ENCODE data around the gene GNB5.
A peak's percentile ranks its signal among the peaks of the same experiment; 100 is the strongest.
"Not testable (repeated sequence)": the region's sequence is repeated elsewhere in the genome, so short reads cannot be mapped to it uniquely, and the experiment has no call there.

GNB5 gene

DNA sequence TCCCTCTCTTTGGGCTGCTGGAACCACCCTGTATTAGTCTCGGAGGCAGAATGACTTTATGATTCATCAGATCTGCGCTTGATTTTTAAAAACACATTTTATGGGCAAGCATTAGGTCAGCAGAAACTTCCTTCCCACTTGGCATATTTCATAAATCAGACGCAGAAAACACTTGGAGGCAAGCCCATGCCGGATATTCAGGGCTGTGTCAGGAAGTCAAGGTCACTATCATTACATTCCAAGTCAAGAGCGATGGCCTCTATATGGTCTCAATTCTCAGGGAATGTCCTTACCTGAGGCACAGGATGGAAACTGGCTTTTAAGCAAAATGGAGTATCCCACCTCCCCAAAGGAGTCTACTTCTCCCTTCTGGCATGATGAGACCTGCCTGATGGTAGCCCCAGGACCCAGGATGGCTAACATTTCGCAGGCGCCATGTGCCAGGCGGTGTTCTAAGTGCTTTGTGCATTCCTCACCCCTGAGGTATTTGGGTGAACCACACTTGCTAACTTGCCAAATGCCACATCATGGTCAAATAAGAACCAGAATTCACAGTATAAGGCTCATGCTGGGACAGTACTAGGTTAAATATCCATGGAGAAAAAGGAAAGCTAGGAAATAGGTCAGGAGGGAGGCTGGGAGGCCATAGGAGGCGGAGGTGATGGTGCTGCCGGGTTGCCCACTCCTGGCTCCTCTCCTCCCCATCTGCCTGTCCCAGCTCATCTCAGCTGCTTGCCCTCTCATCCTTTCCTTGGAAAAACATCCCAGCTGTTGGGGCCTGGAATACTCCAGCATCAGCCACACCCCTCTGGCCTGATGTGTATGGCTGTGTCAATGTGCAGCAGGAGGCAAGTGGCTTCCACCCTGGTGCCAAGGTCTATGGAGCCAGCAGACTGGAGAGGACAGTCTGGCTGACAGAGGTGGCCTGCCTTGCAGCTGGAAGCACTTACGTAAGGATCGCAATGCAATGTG, 97.4 kb downstream of the GNB5 start:
- DNase-seq (ENCODE audit: low spot score) = no peak

DNA sequence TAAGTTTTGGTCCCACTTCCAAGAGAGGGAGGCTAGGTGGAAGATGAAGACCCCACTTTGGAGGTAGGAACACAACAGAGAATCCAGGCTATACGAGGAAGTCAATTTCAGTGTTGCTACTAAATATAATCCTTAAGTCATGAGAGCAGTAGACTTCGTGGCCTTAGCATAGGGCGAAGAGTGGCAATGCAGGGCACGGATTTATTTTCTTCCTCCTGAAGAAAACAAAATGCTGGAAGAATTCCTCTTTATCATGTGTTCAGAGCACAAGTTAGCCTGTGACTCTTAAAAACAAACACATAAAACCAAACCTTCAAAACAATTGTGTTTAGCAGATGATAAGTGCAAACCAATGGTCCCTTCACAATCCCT, 98.0 kb downstream of the GNB5 start:
- no peak for DNase-seq (ENCODE audit: low spot score)

DNA sequence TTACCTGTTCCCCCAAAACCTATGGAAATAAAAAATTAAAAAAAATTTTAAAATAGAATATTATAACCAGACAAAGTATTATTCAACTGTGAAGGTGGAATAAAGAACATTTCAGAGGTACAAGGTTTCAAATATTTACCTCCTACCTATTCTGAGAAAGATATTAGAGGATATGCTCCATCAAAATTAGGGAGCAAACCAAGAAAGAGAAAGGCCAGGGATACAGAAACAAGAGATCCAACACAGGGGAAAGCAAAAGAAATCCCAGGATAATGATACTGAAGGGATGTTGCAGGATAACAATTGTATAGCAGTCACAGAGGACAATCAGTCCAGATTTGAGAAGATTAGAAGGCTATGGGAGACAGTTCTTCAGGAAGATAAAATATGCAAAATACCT, 101.0 kb downstream of the GNB5 start:
- DNase-seq (ENCODE audit: low spot score) = no peak

DNA sequence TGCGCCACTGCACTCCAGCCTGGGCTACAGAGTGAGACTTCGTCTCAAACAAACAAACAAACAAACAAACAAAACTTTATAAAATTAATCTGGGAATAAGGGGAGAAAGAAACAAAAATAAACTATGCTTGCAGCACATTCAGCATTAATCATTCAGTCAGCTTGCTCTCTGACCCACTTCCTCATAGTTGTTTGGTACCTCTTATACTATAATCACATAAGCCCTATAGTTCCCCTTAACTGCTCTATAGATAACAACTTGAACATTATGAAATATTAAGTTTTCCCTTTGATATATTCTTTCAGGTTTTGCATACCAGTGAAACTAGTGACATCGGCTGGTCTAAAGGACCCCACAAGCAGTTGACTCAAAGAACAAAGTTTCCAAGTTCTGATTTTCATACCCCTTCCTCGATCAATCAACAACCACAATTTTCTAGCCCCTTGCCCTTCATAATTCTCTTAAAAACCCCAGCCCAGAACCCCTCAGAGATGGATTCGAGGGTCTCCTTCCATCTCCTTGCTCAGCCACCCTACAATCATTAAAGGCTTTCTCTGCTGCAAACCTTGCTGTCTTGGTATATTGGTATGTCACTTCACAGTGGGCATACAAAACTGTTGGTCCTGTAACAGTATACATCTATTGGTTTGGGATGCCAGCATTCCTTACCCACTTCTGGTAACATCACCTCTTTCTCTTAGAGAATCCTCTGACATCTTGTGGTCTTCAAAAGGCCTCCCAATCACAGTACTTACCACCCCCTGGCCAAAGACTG, 105.0 kb downstream of the GNB5 start:
- DNase-seq (ENCODE audit: low spot score) = no peak

DNA sequence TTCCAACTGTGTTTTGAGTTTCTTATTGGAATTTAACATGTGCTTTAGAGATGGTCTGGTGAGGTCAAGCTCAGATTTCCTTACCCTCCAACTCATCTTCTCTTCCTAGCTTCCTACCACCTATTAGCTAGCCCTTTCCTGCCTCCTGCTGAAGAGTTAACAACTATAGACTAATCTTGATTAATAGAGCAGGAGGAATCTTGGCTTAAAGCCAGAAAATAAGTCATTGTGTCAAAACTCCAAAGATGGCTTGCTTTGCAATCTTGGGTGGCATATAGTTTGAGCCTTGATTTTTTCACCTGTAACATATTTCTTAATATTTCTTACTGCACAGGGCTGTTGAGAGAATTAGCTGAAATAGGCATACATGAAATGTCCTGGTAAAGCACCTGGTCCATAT, 105.9 kb downstream of the GNB5 start:
- DNase-seq (ENCODE audit: low spot score) = no peak

DNA sequence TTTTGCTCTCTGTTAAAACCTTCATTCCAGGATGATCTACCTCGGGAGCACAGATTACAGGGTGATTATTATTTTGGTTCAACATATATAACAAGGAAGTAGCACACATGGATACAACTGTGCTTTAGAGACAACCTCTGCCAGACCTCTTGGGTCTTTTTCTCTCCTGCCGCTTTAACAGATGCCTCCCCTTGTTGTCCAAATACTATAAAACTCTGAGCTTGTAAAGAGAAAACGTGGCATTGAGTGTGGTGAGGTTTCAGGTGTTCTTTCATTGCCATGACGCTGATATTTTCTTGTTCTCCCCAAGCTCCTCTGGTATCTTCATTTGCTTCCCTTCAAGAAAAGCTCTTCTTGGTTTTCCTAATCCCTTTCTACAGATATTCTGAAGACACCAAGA, 107.6 kb downstream of the GNB5 start:
- no peak for DNase-seq (ENCODE audit: low spot score)

DNA sequence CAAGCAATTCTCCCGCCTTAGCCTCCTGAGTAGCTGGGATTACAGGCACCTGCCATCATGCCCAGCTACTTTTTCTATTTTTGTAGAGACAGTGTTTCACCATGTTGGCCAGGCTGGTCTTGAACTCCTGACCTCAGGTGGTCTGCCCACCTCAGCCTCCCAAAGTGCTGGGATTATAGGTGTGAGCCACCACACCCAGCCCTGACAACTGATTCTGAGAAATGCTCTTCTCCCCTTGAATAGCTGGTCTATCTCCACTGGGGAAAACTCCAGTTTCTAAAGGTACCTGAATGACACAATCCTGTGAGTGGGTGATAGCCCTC, 108.2 kb downstream of the GNB5 start:
- not testable (repeated sequence) for DNase-seq (ENCODE audit: low spot score)

DNA sequence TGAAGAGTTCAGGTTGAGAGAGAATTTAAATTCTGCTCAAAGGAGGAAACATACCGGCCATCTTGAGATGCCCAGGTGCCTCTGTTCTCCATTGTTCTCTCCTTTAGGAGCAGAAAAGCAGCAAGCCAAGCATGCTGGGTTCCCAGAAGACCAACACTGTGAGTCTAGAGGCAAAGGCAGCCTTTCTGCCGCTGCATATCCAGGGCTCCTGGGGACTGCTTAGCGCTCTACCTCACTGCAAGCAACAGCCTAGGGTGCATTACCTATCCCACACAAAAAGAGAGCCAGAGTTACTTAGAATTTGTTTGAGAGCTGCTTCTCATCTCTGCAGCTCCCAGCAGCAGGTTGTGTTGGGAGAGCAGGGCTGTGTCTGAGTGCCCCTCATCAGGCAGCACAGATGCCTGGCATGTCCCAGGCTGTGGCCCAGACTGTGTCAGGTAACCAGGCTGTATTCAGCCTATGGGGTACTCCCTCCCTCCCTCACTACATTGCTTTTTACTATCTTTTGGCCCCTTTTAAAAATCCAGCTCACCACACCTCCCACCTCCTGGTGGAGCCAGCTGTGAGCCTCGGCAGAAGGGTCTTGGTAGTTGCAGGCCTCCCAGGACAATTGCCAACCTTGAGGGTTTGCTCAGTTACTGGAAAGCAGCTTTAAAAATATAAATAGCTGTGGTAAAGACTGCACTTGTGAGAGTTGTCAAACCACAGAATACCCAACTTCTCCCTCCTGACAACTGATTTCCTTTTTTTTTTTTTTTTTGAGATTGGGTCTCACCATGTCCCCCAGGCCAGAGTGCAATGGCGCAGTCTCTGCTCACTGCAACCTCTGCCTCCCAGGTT, 108.8 kb downstream of the GNB5 start:
- peak; percentile 19 for DNase-seq (ENCODE audit: low spot score)

DNA sequence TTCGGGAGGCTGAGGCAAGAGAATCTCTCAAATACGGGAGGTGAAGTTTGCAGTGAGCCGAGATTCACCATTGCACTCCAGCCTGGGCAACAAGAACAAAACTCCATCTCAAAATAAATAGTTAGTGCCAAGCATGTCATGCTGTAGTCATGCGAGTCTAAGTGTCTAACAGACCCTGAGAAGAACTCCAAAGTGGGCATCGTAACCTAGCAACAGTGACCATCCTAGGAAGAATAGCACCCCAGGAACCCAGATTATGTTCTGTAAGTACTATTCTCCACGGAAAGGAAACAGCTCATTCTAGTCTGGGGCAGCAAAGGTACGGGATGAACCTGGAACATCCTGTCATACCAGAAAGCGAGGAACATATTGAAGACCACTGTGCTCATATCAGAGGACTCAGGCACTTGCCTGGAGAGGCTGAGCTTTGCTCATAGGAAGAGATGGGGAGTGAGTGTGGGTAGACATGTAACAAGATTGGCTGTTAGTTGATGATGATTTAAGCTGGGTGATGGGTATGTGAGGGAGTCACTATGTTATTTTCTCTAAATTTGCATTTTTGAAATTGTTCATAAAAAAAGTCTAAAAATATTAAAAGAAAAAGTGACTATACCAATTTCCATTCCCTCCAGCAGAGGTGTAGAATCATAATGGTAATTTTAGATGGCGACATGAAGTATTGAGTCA, 110.3 kb downstream of the GNB5 start:
- DNase-seq (ENCODE audit: low spot score) = no peak

DNA sequence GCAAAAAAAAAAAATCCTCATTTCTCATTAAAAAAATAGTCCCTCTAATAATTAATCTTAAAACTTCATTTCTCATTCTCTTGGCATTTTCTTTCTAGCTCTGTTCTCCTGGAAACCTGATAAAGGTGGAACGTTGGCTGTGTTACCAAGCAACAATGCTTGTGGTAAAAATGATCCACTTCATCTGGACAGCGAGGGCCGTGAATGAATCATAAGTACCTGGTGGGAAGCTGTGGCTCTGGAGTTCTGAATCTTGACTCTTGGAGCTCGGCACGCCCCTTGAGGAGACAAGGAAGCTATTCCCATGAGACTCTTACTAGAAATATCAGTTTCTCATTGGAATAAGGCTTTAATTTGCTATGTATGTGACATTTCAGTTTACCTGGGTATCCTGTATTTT, 111.2 kb downstream of the GNB5 start:
- no peak for DNase-seq (ENCODE audit: low spot score)

DNA sequence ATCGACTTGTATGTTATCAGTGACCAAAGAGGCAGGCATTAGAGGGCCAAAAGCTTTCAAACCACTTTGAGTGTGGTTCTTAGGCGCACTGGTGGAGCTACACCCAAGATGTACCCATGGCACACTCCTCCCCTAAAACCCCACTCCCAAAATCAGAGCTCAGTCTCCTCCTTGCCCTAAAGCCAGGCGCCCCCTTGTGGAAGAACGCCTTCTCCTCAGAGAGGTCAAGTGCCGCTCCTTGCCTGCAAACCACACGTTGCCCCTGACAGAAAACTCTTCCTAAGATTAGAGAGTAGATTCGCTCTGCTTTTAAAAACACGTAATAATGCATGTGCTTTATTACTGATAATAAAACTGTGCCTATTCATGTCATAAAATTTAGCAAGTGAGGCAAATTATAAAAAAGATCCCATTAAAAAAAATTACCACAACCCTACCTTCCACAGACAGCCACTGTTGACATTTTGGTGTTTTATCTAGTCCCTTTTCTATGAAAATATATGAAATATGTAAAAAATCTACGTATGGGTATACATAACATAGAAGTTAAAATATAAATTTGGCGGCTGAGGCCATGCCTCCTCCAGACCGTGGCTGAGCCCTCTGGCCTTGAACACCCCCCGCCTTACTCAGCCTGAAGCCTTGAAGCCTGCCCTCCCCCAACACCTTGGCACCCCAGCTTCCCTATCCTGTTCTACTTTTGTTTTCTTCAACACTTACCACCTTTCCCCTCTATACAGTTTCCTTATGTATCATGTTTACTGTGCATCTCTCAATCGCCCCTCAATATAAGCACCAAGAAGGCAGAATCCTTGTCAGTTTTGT, 112.1 kb downstream of the GNB5 start:
- DNase-seq (ENCODE audit: low spot score) = peak; percentile 84

DNA sequence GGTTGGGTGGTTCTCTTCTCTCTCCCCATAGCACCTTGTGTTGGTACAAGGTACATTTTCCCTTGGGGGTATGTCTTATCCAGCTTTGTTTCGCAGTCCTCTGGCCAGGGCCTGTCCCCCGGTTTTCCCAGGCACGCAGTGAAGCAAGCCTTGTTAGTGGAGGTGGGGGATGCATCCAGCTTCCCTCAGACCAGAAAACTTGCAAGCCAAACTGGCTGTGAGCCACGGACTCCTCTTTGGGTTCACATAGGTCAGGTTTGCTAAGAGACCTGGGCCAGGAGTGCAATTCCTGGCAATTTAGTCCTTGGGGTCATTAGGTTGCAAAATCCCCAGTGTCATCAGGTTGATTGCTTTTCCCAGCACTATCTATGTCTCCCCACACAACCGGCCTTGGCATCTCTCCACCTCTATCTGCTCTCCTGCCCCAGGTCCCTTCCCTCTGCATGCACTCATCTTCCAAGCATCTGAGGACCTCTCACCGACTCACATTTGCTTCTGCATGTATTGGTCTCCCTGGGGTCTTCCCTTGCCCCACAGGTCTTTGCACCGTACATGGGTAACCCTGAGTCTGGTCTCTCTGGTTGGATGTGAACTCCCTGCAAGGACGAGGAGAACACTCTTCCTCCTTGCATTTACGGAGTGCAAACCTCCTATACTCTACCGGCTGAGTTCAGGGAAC, 112.9 kb downstream of the GNB5 start:
- no peak for DNase-seq (ENCODE audit: low spot score)

DNA sequence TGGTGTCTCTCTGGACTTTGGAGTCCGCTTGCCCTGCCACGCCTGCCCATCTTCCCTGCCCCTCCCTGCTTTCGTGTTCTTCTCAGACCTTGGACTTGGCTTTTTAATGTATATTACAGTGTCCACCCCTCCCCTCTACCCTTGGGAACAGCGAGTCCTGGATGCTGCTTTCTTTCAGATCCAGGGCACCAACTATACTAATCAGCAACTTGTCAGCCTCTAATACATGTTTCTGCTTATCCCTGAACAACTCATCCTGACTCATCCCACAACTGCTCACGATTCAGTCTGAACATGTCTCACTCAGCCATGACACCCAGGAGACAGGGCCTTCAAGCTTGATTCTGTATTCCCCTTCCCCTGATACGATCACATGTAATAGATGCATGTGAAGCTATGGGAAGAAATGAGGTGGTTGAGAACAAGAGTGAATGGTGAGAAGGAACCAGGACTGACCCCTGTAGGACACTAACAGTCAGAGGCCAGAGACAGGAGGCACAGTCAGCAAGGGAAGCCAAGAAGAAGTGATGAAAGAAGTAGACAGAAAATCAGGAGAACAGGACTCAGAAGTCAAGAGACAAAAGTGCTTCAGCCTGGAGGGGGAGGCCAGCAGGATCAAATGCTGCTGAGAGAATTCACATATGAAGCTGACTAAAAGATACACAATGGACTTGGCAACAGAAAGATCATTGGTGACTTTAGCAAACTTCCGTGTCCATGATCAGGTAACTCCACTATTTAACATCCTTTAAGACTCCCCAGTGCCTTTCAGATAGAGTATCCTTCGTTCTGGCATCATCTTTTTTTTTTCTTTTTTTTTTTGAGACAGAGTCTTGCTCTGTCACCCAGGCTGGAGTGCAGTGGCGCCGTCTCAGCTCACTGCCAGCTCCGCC, 114.1 kb downstream of the GNB5 start:
- DNase-seq (ENCODE audit: low spot score) = no peak

DNA sequence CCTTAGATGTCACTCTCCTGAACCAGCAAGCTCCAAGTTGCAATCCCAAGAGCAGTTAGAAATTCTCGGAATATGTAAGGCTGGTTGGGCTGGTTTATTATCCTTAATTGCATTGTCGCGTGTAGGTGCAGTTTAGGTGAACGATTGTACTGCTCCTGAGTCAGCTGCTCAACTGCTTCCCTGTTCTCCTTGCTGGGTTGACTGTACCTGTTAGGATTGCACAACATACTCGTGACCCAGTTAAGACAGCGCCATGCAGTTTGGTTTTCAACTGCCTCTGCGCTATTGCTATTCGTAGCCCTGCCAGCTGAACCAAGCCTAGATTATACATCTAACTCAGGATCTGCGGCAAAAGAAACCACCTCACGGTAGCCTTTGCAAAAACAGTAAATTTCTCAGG, 119.6 kb downstream of the GNB5 start:
- DNase-seq (ENCODE audit: low spot score) = no peak

DNA sequence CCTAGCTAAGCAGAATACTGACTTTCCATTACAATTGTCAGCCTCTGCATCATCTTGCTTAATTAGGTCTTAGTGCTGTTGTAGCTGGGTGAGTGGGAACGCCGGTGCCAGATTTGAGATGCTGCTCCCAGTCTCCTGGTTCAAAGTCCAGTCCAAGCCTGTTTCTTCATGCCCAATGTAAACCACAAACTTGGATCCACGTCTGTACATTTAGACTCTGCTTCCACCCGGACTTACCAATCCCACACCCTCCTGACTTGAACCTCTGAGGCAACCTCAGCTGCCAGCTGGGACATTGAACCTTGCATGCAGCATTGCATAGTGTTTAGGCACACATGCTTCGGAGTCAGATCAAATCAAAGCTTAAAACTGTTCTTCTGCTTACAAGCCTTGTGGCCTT, 121.6 kb downstream of the GNB5 start:
- DNase-seq (ENCODE audit: low spot score) = no peak

DNA sequence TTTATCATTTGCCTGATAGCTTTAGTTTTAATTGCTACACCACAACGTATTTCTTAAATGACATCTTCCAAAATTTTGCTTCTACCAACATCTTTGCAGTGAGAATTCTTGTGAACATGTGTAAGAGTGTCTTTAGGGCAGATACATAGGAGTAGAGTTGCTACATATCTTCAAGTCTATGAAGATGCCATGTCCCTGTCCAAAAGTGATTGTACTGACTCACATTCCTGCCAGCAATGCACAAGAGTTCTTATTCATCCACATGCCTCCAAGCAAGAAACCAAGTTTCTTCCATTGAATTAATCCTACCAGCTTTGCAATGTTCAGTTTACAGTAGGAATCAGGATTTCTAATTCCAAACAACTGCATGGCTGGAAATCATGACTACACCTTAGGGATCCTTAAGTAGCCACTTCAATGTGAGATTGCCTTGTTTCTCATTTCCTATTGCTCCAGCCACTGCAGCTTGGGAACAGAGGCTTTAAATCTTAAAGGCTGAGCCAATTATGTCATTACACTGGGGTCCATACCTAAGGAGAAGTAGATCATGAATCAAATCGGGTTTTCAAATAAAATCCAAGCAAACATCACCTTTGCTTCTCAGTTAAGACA, 123.1 kb downstream of the GNB5 start:
- no peak for DNase-seq (ENCODE audit: low spot score)

DNA sequence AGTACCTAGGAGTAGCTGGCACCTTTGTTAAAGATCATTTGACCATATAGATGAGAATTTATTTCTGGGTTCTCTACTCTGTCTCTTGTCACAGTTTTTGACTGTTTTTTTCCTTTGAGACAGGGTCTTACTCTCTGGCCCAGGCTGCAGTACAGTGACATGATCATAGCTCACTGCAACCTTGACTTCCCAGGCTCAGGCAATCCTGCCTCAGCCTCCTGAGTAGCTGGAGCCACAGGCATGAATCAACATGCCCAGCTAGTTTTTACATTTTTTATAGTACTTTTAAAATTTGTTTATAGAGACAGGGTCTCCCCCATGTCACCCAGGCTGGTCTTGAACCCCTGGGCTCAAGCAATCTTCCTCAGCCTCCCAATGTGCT, 123.7 kb downstream of the GNB5 start:
- no peak for DNase-seq (ENCODE audit: low spot score)

DNA sequence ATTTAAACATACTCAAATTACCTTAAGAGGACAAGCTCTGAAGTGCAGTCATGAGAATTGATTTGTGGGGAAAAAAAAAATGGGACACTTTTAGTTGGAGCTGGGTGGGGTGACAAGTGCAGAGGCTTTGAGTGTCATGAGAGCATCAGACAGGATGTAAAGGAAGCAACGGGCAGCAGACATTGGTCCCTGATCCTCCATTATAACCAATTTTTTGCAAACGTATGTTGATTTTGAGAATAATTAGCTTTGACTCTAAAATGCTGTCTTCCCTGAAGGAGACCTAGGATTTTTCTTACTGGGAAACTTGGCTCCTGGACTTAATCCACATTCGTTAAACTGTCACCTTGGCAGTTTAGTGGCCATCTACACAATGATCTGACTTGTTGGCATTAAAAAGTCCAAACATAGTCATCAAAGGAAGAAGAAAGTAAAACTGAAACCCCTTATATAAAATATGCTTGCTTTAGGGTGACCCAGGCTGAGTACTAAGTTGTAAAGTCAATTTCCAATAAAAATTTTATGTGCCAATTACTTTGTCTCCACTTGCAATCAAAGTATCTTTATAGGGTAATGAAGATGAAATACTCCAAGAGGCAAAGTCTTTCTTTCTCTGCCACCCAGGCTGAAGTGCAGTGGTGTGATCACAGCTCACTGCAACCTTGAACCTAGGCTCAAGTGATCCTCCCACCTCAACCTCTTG, 124.2 kb downstream of the GNB5 start:
- no peak for DNase-seq (ENCODE audit: low spot score)
